ENCODE results near the gene NHSL1.

DNA sequence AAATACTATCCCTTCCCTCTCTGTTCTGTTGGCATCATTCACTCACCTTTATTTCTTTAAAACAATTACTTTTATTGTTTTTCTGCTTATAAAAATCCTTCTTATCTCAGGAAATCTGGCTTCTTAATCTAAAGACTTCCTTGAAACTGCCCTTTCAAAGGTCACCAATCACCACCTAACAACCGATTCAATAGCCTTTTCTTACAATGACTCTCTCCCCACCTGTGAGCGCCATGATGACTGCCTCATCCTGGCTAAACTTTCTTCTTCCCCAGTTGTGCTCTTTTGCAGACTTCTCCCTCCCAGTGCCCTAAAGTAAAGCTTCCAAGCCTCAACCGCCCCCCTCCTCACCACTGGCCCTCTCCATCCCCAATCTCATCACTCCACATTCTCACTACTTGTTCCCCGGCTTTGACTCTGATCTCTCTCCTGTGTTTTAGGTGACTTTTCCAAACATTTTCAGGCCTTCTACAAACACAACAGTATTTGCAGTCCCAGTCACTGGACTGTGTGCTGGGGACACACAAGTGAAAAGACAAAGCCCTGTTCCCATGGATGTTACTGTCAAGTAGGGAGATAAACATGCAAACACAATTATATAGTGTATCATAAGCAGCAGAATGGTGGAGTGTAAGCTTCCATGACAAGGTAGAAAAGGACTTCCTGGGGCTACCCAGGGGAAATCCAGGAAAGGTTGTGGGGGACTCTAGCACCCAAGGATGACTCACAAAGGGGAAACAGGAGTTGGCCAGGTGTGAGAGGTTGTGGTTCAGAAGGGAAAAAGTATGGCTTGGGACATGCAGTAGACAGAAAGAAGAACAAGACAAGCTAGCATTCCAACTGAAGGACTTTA lies 12.8 kb downstream of the NHSL1 start:
- TF ChIP-seq CTCF (IDR thresholded peaks at IDR 0.05), result no peak
- no peak for TF ChIP-seq POLR2AphosphoS5 (IDR thresholded peaks at IDR 0.05; ENCODE audit: insufficient read depth in 1 of 2, low read depth in 1 of 2)
